K562 (cell line): Measurements from ENCODE around the gene GBA2. TPM values are rescaled to one million over a fixed set of nuclear protein-coding genes. Genes with fewer than 3 reads are reported as not detected.
A peak's percentile ranks its signal among the peaks of the same experiment; 100 is the strongest.

Source experiments
- CHD1 ChIP-seq: fragments of 200-600 bp; sonication (generic); IDR thresholded peaks from one replicate; pipeline ENCODE4 v1.6.1; 2012; ENCODE audit warnings: mild to moderate bottlenecking, moderate library complexity, low read length, inconsistent platforms
- IRF2 ChIP-seq: sonication (generic); formaldehyde crosslinking; IDR thresholded peaks from 2 replicates; pipeline ENCODE4 v1.8.1; 2022; ENCODE audit warnings: mild to moderate bottlenecking, missing genetic modification reagents
- IRF9 ChIP-seq: fragments of 450-650 bp; IDR thresholded peaks from 2 replicates; pipeline ENCODE4 v1.6.1; 2016; ENCODE audit warnings: missing biosample characterization, missing genetic modification characterization
- PKNOX1 ChIP-seq: fragments of 450-650 bp; IDR thresholded peaks from 2 replicates; pipeline ENCODE4 v1.6.1; 2016
- PML ChIP-seq: IDR thresholded peaks from 2 replicates; pipeline ENCODE4 v1.6.1; 2012; ENCODE audit warnings: low read length, inconsistent platforms
- SMC3 ChIP-seq: conservative IDR thresholded peaks from 2 replicates; pipeline ENCODE4 v1.6.1; 2011; ENCODE audit warnings: low read depth, low read length, improper control_type of control experiment; ENCODE audit not compliant: insufficient read depth
- SRSF3 ChIP-seq: fragments of 200-400 bp; formaldehyde crosslinking; IDR thresholded peaks from 2 replicates; pipeline ENCODE4 v1.6.1; 2016; ENCODE audit warnings: mild to moderate bottlenecking, low read length, moderate library complexity; ENCODE audit not compliant: insufficient read depth
- ZNF263 ChIP-seq: sonication (generic); formaldehyde crosslinking; IDR thresholded peaks from 2 replicates; pipeline ENCODE4 v1.8.0; 2022; ENCODE audit warnings: mild to moderate bottlenecking, missing genetic modification reagents, borderline replicate concordance
- ZNF398 ChIP-seq: fragments of 250-450 bp; sonication (Bioruptor Pico); IDR thresholded peaks from 2 replicates; pipeline ENCODE4 v1.8.0; 2021; ENCODE audit warnings: moderate library complexity, mild to moderate bottlenecking, inconsistent platforms
- ZNF584 ChIP-seq: fragments of 200-800 bp; sonication (Bioruptor generic); IDR thresholded peaks from 2 replicates; pipeline ENCODE4 v1.6.1; 2016; ENCODE audit warnings: low read depth, mild to moderate bottlenecking, missing genetic modification characterization, missing compliant biosample characterization
- polyA plus RNA-seq, 8 experiments: library from polyadenylated mRNA; depleted of rRNA in 4 of 8; stranded (reverse) in 5 of 8; unstranded in 3 of 8; fragments of >200 nt; fragmentation: Nextera tagmentation in 2 of 8; fragmentation: Illumina TruSeq in 1 of 8; extraction: Ambion mirVana in 2 of 8; extraction: Trizol in 1 of 8; gene quantifications; 2 replicates each; pipeline versions ENCODE4 v1.2.1 to v1.2.3, GENCODE V29; 2011 to 2014; ENCODE audit warnings: inconsistent platforms in 1 of 8, missing spikeins in 1 of 8
- total RNA-seq, 7 experiments: library from RNA; depleted of rRNA in 6 of 7; stranded (reverse); fragments of >200 nt in 6 of 7; fragmentation: Illumina TruSeq in 2 of 7; extraction: Trizol in 2 of 7; gene quantifications; 2 replicates each; pipeline versions ENCODE4 v1.2.1 to v1.2.3, GENCODE V29; 2011 to 2021; ENCODE audit warnings: low replicate concordance in 1 of 7
- TF ChIP-seq, protein P1 (sequence below): fragments of 200-800 bp; sonication (Bioruptor generic); IDR thresholded peaks from 2 replicates; pipeline ENCODE4 v1.6.1; 2017; ENCODE audit warnings: missing genetic modification characterization, missing compliant biosample characterization
- TF ChIP-seq, protein P2 (sequence below), 2 experiments: fragments of 450-650 bp; IDR thresholded peaks; 2 replicates each; pipeline ENCODE4 v1.6.1; 2016
- TF ChIP-seq, protein P3 (sequence below): fragments of 250-450 bp; sonication (Bioruptor Pico); IDR thresholded peaks from 2 replicates; pipeline ENCODE4 v1.8.0; 2021; ENCODE audit warnings: borderline replicate concordance, mild to moderate bottlenecking, moderate library complexity; ENCODE audit not compliant: poor library complexity, severe bottlenecking
- TF ChIP-seq, protein P4 (sequence below): fragments of 450-650 bp; IDR thresholded peaks from 2 replicates; pipeline ENCODE4 v1.7.1; 2018; ENCODE audit warnings: mild to moderate bottlenecking, low read depth; ENCODE audit not compliant: partially characterized antibody

Gene GBA2
- total and polyA plus RNA-seq, 9 of the 15 experiments (the other 6 are each of a cell fraction or from before 2014, with no cell fraction given), result 14.1 to 60.4 (median 32.1) TPM

GRCh38 chr9:35728041-35728971 is 20.7 kb downstream of the GBA2 start (continued):
- TF ChIP-seq, protein P1, sequence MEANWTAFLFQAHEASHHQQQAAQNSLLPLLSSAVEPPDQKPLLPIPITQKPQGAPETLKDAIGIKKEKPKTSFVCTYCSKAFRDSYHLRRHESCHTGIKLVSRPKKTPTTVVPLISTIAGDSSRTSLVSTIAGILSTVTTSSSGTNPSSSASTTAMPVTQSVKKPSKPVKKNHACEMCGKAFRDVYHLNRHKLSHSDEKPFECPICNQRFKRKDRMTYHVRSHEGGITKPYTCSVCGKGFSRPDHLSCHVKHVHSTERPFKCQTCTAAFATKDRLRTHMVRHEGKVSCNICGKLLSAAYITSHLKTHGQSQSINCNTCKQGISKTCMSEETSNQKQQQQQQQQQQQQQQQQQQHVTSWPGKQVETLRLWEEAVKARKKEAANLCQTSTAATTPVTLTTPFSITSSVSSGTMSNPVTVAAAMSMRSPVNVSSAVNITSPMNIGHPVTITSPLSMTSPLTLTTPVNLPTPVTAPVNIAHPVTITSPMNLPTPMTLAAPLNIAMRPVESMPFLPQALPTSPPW (CRISPR knock-in tag), result peak; percentile 83
- peak; percentile 77 for TF ChIP-seq PKNOX1
- no peak for TF ChIP-seq SMC3
- TF ChIP-seq ZNF398 (CRISPR knock-in tag), result no peak
- 0 out of 2 replicates have a peak, but pooled peaks have one; percentile 27 for TF ChIP-seq ZNF584
- no peak for TF ChIP-seq ZNF263
- TF ChIP-seq IRF2, result no peak
- TF ChIP-seq PML, result peak; percentile 77
- peak; percentile 25 for TF ChIP-seq CHD1
- no peak for TF ChIP-seq SRSF3
- TF ChIP-seq, protein P2, sequence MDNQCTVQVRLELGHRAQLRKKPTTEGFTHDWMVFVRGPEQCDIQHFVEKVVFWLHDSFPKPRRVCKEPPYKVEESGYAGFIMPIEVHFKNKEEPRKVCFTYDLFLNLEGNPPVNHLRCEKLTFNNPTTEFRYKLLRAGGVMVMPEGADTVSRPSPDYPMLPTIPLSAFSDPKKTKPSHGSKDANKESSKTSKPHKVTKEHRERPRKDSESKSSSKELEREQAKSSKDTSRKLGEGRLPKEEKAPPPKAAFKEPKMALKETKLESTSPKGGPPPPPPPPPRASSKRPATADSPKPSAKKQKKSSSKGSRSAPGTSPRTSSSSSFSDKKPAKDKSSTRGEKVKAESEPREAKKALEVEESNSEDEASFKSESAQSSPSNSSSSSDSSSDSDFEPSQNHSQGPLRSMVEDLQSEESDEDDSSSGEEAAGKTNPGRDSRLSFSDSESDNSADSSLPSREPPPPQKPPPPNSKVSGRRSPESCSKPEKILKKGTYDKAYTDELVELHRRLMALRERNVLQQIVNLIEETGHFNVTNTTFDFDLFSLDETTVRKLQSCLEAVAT (IDR thresholded peaks at IDR 0.05), result peak; percentile 66 to 86; a peak in 3 of 4 replicates
- TF ChIP-seq, protein P3, sequence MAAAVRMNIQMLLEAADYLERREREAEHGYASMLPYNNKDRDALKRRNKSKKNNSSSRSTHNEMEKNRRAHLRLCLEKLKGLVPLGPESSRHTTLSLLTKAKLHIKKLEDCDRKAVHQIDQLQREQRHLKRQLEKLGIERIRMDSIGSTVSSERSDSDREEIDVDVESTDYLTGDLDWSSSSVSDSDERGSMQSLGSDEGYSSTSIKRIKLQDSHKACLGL (CRISPR knock-in tag), result no peak
- TF ChIP-seq, protein P4, sequence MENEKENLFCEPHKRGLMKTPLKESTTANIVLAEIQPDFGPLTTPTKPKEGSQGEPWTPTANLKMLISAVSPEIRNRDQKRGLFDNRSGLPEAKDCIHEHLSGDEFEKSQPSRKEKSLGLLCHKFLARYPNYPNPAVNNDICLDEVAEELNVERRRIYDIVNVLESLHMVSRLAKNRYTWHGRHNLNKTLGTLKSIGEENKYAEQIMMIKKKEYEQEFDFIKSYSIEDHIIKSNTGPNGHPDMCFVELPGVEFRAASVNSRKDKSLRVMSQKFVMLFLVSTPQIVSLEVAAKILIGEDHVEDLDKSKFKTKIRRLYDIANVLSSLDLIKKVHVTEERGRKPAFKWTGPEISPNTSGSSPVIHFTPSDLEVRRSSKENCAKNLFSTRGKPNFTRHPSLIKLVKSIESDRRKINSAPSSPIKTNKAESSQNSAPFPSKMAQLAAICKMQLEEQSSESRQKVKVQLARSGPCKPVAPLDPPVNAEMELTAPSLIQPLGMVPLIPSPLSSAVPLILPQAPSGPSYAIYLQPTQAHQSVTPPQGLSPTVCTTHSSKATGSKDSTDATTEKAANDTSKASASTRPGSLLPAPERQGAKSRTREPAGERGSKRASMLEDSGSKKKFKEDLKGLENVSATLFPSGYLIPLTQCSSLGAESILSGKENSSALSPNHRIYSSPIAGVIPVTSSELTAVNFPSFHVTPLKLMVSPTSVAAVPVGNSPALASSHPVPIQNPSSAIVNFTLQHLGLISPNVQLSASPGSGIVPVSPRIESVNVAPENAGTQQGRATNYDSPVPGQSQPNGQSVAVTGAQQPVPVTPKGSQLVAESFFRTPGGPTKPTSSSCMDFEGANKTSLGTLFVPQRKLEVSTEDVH, result peak; percentile 30
- TF ChIP-seq IRF9 (tag), result no peak
